WERI-Rb-1 (cell line): ENCODE data around the gene VAX1.

ENCODE experiments used
- DNase-seq: peaks from one replicate; pipeline ENCODE4 v3.0.0-alpha.2; 2020
- H3K27ac ChIP-seq: fragments of 250-450 bp; sonication (Bioruptor Pico); 2 replicates; pipeline ENCODE4 v1.5.1; 2020; ENCODE audit warnings: mild to moderate bottlenecking, moderate library complexity
- H3K27me3 ChIP-seq: fragments of 250-450 bp; sonication (Bioruptor Pico); 2 replicates; pipeline ENCODE4 v1.5.1; 2021; ENCODE audit warnings: mild to moderate bottlenecking, low read depth, moderate library complexity; ENCODE audit not compliant: insufficient read depth, severe bottlenecking
- H3K36me3 ChIP-seq: fragments of 250-450 bp; sonication (Bioruptor Pico); 2 replicates; pipeline ENCODE4 v1.5.1; 2020; ENCODE audit warnings: mild to moderate bottlenecking, moderate library complexity
- H3K4me3 ChIP-seq: 2 replicates; pipeline ENCODE4 v1.5.1; 2011; ENCODE audit warnings: low read depth, mild to moderate bottlenecking, control low read depth, low read length
- H3K9me3 ChIP-seq: fragments of 250-450 bp; sonication (Bioruptor Pico); 2 replicates; pipeline ENCODE4 v1.5.1; 2021; ENCODE audit warnings: mild to moderate bottlenecking, moderate library complexity; ENCODE audit not compliant: severe bottlenecking
- CTCF ChIP-seq: IDR thresholded peaks from 2 replicates; pipeline ENCODE4 v1.5.1; 2011; ENCODE audit warnings: low read depth, mild to moderate bottlenecking, control low read depth, inconsistent platforms, low read length

VAX1 gene

GRCh38 chr10:117134056-117134305, 4.1 kb downstream of the VAX1 start:
- H3K36me3 ChIP-seq, result peaks cover 4% of the 10 kb centered on the region
- H3K27me3 ChIP-seq, result peaks cover 7% of the 10 kb centered on the region
- no peaks in the 10 kb centered on the region for H3K9me3 ChIP-seq
- DNase-seq, result no peak
- H3K27ac ChIP-seq, result peak overlapping the region; percentile 59
- TF ChIP-seq CTCF, result no peak
- H3K4me3 ChIP-seq, result peak overlapping the region; percentile 43

GRCh38 chr10:117133273-117134055, 4.6 kb downstream of the VAX1 start:
- no peak for TF ChIP-seq CTCF
- Histone ChIP-seq H3K27ac (peak overlapping the region; percentile 59), H3K27me3 (peaks cover 7% of the 10 kb centered on the region), H3K36me3 (peaks cover 4% of the 10 kb centered on the region), H3K4me3 (peak overlapping the region; percentile 43), H3K9me3 (no peaks in the 10 kb centered on the region)
- no peak for DNase-seq

- H3K27ac ChIP-seq, result no peak overlapping the region
- DNase-seq, result no peak
- peaks cover 4% of the 10 kb centered on the region for H3K36me3 ChIP-seq
- no peak for TF ChIP-seq CTCF
- H3K4me3 ChIP-seq, result no peak overlapping the region
- peaks cover 7% of the 10 kb centered on the region for H3K27me3 ChIP-seq
- no peaks in the 10 kb centered on the region for H3K9me3 ChIP-seq
These were observed 5.3 kb downstream of the VAX1 start for GRCh38 chr10:117132751-117133231.

- Histone ChIP-seq H3K27ac (no peak overlapping the region), H3K27me3 (peaks cover 7% of the 10 kb centered on the region), H3K4me3 (no peak overlapping the region), H3K9me3 (no peaks in the 10 kb centered on the region), H3K36me3 (peaks cover 4% of the 10 kb centered on the region)
- TF ChIP-seq CTCF, result no peak
- no peak for DNase-seq
These were observed 6.4 kb downstream of the VAX1 start for GRCh38 chr10:117131376-117132327.

GRCh38 chr10:117130862-117131375, 7.2 kb downstream of the VAX1 start:
- Histone ChIP-seq H3K4me3 (no peak overlapping the region), H3K9me3 (no peaks in the 10 kb centered on the region), H3K27me3 (peaks cover 7% of the 10 kb centered on the region), H3K27ac (no peak overlapping the region), H3K36me3 (peaks cover 4% of the 10 kb centered on the region)
- DNase-seq, result no peak
- TF ChIP-seq CTCF, result no peak
